Measurements from ENCODE around the gene DIAPH2. TPM values are rescaled to one million over a fixed set of nuclear protein-coding genes. Genes with fewer than 3 reads are reported as not detected.

The DIAPH2 gene
- total RNA-seq, 1 experiment from 2014 or later: 15.9 TPM

DNA sequence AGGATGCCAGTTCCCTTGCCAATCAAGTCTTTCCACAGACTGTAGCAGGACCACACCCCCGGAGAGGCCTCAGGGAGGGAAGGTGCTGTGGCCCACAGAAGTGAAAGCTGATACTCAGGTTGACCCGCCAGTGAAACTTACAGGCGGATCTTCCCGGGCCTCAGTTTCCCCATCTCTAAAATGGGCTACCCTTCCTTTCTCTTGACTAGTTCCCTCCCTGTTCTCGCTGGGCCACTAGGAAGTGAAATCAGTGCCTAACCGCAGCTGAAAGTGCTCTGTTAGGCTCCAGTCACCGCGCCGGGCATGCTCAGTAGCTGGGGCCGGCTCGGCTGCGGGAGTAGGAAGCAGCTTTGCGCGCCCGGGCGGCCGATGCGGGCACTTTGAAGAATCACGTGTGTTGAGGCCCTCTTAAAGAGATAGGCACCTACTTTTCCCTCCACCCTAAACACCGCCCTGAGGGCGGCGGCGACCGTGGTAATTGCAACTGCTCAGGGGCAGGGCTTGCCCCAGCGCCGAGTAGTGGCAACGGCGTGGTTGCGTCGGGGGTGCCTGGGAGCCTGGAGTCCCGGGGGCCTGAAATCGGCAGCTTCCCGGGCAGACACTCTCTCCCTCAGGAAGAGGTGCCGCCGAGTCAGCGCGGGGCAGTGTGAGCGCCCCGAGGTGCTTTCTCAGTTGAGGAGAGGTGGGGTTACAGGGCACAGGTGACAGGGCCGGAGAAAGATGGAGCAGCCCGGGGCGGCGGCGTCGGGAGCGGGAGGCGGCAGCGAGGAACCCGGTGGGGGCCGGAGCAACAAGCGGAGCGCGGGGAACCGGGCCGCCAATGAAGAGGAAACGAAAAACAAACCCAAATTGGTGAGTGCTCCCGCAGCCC is at the start of gene DIAPH2 (continued):
- TF ChIP-seq NR2C2 (CRISPR knock-in tag; IDR thresholded peaks at IDR 0.05): no peak
- TF ChIP-seq TEAD4 (CRISPR knock-in tag; IDR thresholded peaks at IDR 0.05): no peak
- TF ChIP-seq, protein P1, sequence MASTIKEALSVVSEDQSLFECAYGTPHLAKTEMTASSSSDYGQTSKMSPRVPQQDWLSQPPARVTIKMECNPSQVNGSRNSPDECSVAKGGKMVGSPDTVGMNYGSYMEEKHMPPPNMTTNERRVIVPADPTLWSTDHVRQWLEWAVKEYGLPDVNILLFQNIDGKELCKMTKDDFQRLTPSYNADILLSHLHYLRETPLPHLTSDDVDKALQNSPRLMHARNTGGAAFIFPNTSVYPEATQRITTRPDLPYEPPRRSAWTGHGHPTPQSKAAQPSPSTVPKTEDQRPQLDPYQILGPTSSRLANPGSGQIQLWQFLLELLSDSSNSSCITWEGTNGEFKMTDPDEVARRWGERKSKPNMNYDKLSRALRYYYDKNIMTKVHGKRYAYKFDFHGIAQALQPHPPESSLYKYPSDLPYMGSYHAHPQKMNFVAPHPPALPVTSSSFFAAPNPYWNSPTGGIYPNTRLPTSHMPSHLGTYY (CRISPR knock-in tag; IDR thresholded peaks at IDR 0.05): no peak
- TF ChIP-seq TEAD1 (CRISPR knock-in tag; IDR thresholded peaks at IDR 0.05): no peak

DNA sequence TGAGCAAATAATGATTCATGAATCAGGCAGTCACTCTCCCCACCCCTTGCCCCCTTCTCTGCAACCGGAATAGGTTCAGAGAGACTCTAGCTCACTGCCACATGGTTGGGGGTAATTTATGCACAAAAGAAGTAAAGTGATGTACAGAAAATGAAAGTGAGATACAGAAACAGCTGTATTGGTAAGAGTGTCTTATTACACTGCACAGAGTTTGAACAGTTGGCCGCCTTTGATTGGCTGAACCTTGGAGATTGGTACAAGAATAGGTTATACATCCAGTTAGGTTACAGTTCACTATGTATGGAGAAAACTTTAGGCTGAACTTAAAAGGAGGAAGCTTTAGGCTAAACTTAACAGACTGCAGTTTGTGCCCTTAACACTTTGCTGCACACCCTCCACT is 34.6 kb upstream of the DIAPH2 start:
- CTCF ChIA-PET: no interaction called here
- DNase-seq (ENCODE audit: low spot score) (no peak), ATAC-seq (no peak)
- no peak for TF ChIP-seq NFATC4 (CRISPR knock-in tag; IDR thresholded peaks at IDR 0.05)
- TF ChIP-seq, protein P2, sequence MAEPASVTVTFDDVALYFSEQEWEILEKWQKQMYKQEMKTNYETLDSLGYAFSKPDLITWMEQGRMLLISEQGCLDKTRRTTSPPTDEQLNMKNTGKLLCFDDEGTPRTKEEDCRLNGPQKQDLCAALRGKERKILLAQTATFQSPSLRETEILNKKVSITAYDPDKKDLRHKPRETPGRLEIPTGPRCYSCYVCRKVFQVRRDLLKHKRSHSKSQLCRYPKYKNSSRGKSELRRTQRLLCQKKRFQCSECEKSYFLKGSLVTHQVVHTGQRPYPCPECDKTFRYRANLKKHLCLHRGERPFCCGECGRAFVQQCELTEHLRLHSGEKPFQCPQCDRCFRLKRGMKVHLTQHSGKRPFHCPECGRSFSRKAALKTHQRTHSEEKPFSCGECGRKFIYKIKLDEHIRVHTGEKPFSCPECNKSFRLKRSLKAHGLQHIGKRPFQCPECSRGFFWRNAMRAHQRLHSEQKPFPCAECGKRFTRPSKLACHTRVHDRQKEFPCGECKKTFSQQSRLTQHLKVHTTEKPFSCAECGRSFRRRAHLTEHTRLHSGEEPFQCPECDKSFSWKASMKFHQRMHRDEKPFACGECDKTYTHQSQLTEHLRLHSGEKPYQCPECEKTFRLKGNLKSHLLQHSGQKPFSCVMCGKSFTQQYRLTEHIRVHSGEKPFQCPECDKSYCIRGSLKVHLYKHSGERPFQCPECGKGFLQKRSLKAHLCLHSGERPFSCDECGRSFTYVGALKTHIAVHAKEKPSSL (CRISPR knock-in tag; conservative IDR thresholded peaks at IDR 0.05): no peak
- TF ChIP-seq PRRX2 (CRISPR knock-in tag; IDR thresholded peaks at IDR 0.05): no peak
- TF ChIP-seq, protein P3, sequence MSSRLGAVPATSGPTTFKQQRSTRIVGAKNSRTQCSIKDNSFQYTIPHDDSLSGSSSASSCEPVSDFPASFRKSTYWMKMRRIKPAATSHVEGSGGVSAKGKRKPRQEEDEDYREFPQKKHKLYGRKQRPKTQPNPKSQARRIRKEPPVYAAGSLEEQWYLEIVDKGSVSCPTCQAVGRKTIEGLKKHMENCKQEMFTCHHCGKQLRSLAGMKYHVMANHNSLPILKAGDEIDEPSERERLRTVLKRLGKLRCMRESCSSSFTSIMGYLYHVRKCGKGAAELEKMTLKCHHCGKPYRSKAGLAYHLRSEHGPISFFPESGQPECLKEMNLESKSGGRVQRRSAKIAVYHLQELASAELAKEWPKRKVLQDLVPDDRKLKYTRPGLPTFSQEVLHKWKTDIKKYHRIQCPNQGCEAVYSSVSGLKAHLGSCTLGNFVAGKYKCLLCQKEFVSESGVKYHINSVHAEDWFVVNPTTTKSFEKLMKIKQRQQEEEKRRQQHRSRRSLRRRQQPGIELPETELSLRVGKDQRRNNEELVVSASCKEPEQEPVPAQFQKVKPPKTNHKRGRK (CRISPR knock-in tag; IDR thresholded peaks at IDR 0.05; ENCODE audit: borderline replicate concordance): no peak
- peaks cover 13% of the 10 kb centered on the region for H3K4me1 Mint-ChIP-seq
- no peaks in the 10 kb centered on the region; the same call in 1 of the 2 replicates for H3K27me3 Mint-ChIP-seq (ENCODE audit: low read depth)
- POLR2A ChIA-PET: no interaction called here
- H3K9me3 Mint-ChIP-seq: no peaks in the 10 kb centered on the region
- no peak overlapping the region for H3K27ac Mint-ChIP-seq
- no peak overlapping the region for H3K4me3 Mint-ChIP-seq
- H3K36me3 Mint-ChIP-seq: no peaks in the 10 kb centered on the region

DNA sequence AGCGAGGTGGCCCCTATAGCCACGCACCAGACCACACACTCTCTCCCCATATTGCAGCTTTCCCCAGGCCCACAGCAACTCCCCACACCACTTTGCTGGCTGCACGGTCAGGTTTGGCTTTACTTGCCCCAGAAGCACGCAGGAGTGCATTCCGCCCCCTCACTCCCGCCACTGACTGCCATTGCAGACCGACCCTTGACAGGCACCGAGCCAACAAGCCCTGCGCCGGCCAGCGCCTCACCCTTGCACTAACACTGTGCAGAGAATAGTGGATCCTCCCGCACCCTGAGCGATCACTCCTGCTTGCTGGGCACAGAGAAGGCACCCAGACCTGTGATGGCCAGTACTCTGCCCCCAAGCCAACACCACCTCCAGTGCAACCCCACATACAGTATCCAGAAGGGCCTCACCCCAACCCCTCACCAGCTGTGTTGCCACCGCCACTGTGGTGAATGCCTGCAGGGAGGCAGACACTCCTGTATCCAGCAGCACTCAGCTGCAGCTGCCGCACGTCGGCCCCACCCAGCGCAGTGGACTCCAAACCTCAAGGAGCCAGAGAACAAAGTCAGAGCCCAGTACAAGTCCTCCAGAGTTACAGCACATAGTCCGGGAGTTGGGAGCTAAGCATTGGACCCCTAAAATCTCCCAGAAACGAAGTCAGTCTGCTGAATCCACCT is 28.6 kb upstream of the DIAPH2 start:
- ATAC-seq (no peak), DNase-seq (ENCODE audit: low spot score) (no peak)
- Mint-ChIP-seq H3K27ac (no peak overlapping the region), H3K9me3 (0 out of 2 replicates have a peak, but pooled peaks cover 4% of the 10 kb centered on the region), H3K4me1 (no peaks in the 10 kb centered on the region), H3K36me3 (no peaks in the 10 kb centered on the region), H3K27me3 (ENCODE audit: low read depth) (peaks cover 3% of the 10 kb centered on the region; the same call in 1 of the 2 replicates), H3K4me3 (no peak overlapping the region)
- ChIA-PET POLR2A (no interaction called here), CTCF (no interaction called here)
- TF ChIP-seq, protein P4, sequence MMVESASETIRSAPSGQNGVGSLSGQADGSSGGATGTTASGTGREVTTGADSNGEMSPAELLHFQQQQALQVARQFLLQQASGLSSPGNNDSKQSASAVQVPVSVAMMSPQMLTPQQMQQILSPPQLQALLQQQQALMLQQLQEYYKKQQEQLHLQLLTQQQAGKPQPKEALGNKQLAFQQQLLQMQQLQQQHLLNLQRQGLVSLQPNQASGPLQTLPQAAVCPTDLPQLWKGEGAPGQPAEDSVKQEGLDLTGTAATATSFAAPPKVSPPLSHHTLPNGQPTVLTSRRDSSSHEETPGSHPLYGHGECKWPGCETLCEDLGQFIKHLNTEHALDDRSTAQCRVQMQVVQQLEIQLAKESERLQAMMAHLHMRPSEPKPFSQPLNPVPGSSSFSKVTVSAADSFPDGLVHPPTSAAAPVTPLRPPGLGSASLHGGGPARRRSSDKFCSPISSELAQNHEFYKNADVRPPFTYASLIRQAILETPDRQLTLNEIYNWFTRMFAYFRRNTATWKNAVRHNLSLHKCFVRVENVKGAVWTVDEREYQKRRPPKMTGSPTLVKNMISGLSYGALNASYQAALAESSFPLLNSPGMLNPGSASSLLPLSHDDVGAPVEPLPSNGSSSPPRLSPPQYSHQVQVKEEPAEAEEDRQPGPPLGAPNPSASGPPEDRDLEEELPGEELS (CRISPR knock-in tag; IDR thresholded peaks at IDR 0.05): no peak
- TF ChIP-seq, protein P5, sequence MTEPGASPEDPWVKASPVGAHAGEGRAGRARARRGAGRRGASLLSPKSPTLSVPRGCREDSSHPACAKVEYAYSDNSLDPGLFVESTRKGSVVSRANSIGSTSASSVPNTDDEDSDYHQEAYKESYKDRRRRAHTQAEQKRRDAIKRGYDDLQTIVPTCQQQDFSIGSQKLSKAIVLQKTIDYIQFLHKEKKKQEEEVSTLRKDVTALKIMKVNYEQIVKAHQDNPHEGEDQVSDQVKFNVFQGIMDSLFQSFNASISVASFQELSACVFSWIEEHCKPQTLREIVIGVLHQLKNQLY (CRISPR knock-in tag; IDR thresholded peaks at IDR 0.05): no peak
- no peak for TF ChIP-seq ZNF263 (CRISPR knock-in tag; IDR thresholded peaks at IDR 0.05; ENCODE audit: low read depth)
- TF ChIP-seq, protein P6, sequence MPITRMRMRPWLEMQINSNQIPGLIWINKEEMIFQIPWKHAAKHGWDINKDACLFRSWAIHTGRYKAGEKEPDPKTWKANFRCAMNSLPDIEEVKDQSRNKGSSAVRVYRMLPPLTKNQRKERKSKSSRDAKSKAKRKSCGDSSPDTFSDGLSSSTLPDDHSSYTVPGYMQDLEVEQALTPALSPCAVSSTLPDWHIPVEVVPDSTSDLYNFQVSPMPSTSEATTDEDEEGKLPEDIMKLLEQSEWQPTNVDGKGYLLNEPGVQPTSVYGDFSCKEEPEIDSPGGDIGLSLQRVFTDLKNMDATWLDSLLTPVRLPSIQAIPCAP (CRISPR knock-in tag; IDR thresholded peaks at IDR 0.05): no peak
- TF ChIP-seq SOX15 (CRISPR knock-in tag; IDR thresholded peaks at IDR 0.05): no peak
- TF ChIP-seq, protein P7, sequence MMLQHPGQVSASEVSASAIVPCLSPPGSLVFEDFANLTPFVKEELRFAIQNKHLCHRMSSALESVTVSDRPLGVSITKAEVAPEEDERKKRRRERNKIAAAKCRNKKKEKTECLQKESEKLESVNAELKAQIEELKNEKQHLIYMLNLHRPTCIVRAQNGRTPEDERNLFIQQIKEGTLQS (CRISPR knock-in tag; conservative IDR thresholded peaks at IDR 0.05): no peak
- no peak for TF ChIP-seq HMGA2 (CRISPR knock-in tag; IDR thresholded peaks at IDR 0.05)
- no peak for TF ChIP-seq ATF1 (CRISPR knock-in tag; IDR thresholded peaks at IDR 0.05)
- TF ChIP-seq, protein P8, sequence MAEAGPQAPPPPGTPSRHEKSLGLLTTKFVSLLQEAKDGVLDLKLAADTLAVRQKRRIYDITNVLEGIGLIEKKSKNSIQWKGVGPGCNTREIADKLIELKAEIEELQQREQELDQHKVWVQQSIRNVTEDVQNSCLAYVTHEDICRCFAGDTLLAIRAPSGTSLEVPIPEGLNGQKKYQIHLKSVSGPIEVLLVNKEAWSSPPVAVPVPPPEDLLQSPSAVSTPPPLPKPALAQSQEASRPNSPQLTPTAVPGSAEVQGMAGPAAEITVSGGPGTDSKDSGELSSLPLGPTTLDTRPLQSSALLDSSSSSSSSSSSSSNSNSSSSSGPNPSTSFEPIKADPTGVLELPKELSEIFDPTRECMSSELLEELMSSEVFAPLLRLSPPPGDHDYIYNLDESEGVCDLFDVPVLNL (CRISPR knock-in tag; IDR thresholded peaks at IDR 0.05; ENCODE audit: borderline replicate concordance, low read depth): no peak
- TF ChIP-seq SP1 (CRISPR knock-in tag; conservative IDR thresholded peaks at IDR 0.05): no peak
- no peak for TF ChIP-seq MXD4 (CRISPR knock-in tag; IDR thresholded peaks at IDR 0.05; ENCODE audit: borderline replicate concordance)
